Endodermal cell (in vitro differentiated cells): Measurements from ENCODE around the gene GCN1. TPM values are rescaled to one million over a fixed set of nuclear protein-coding genes. Genes with fewer than 3 reads are reported as not detected.

Experiments used
- DNase-seq: peaks from one replicate; pipeline ENCODE4 v3.0.0-alpha.2; 2017
- H3K27ac ChIP-seq: 2 replicates; pipeline ENCODE4 v1.5.1; 2013; ENCODE audit warnings: mild to moderate bottlenecking, low read depth, low read length, moderate library complexity
- H3K27me3 ChIP-seq: 2 replicates; pipeline ENCODE4 v1.6.1; 2013; ENCODE audit warnings: mild to moderate bottlenecking, low read length, moderate library complexity; ENCODE audit not compliant: insufficient read depth, control insufficient read depth, poor library complexity, severe bottlenecking
- H3K36me3 ChIP-seq: 2 replicates; pipeline ENCODE4 v1.7.0; 2013; ENCODE audit warnings: mild to moderate bottlenecking, low read length, moderate library complexity; ENCODE audit not compliant: control insufficient read depth, insufficient read depth
- H3K4me1 ChIP-seq: one replicate; pipeline ENCODE4 v1.7.0; 2013; ENCODE audit warnings: low read length; ENCODE audit not compliant: control insufficient read depth, insufficient read depth
- H3K4me3 ChIP-seq: 2 replicates; pipeline ENCODE4 v1.5.1; 2013; ENCODE audit warnings: mild to moderate bottlenecking, low read length, moderate library complexity
- H3K9ac ChIP-seq: 2 replicates; pipeline ENCODE4 v1.6.1; 2013; ENCODE audit warnings: mild to moderate bottlenecking, low read length, moderate library complexity; ENCODE audit not compliant: poor library complexity, severe bottlenecking; ENCODE audit errors: extremely low read depth
- H3K9me3 ChIP-seq: 2 replicates; pipeline ENCODE4 v1.6.1; 2013; ENCODE audit warnings: mild to moderate bottlenecking, low read length, moderate library complexity; ENCODE audit not compliant: control insufficient read depth
- H3K27ac Mint-ChIP-seq: 2 replicates; pipeline ENCODE4 v1.8.0; 2020; ENCODE audit warnings: mixed read lengths
- H3K27me3 Mint-ChIP-seq: 2 replicates; pipeline ENCODE4 v1.8.0; 2021; ENCODE audit warnings: mild to moderate bottlenecking, mixed read lengths; ENCODE audit not compliant: insufficient read depth
- H3K36me3 Mint-ChIP-seq: 2 replicates; pipeline ENCODE4 v1.8.0; 2020; ENCODE audit warnings: low read depth, mixed read lengths
- H3K4me1 Mint-ChIP-seq: 2 replicates; pipeline ENCODE4 v1.8.0; 2020; ENCODE audit warnings: mixed read lengths
- H3K4me3 Mint-ChIP-seq: 2 replicates; pipeline ENCODE4 v1.8.0; 2020; ENCODE audit warnings: mild to moderate bottlenecking, moderate library complexity, mixed read lengths
- H3K9me3 Mint-ChIP-seq: 2 replicates; pipeline ENCODE4 v1.8.0; 2020; ENCODE audit warnings: mild to moderate bottlenecking, mixed read lengths
- CTCF ChIP-seq: fragments of 200-600 bp; sonication (generic); conservative IDR thresholded peaks from 2 replicates; pipeline ENCODE4 v1.5.0; 2021; ENCODE audit warnings: antibody characterized with exemption, mild to moderate bottlenecking
- WGBS, 2 experiments: methylation state at CpG; one replicate each; pipeline versions ENCODE4 v1.1.5 to v1.1.7; 2013; ENCODE audit warnings: missing lambda C conversion rate in 2 of 2, mixed read lengths in 1 of 2; ENCODE audit not compliant: insufficient coverage in 1 of 2, insufficient read length in 1 of 2; 5-methylcytosine and 5-hydroxymethylcytosine counted together
- total RNA-seq, 2 donors: library from RNA; stranded (reverse); fragmentation: NEBNext Ultra II Directional in 1 of 2; extraction: Animal tissue kit (Norgen Biotek cat#: 25700) in 1 of 2; gene quantifications; 2 replicates in 1 of 2; 3 replicates in 1 of 2; pipeline ENCODE4 v1.2.1, GENCODE V29; 2021

The GCN1 gene
- total RNA-seq, 2 donors from 2014 or later, result 133 to 143 TPM

GRCh38 chr12:120228291-120229070, 34.0 kb upstream of the GCN1 start:
- peaks cover 21% of the 10 kb centered on the region for H3K36me3 Mint-ChIP-seq
- H3K9me3 Mint-ChIP-seq, result no peaks in the 10 kb centered on the region
- H3K4me3 Mint-ChIP-seq, result peak overlapping the region; percentile 48
- Histone ChIP-seq H3K9me3 (no peaks in the 10 kb centered on the region), H3K27me3 (no peaks in the 10 kb centered on the region), H3K9ac (peak overlapping the region; percentile 87), H3K36me3 (peaks cover 28% of the 10 kb centered on the region), H3K4me1 (peaks cover 71% of the 10 kb centered on the region), H3K4me3 (peak overlapping the region; percentile 75), H3K27ac (peak overlapping the region; percentile 78)
- H3K4me1 Mint-ChIP-seq, result peaks cover 74% of the 10 kb centered on the region
- H3K27me3 Mint-ChIP-seq, result no peaks in the 10 kb centered on the region
- DNase-seq, result peak; percentile 99
- peak overlapping the region; percentile 99 for H3K27ac Mint-ChIP-seq
- WGBS, 2 experiments, result 14 to 17% methylated on average over 6 to 23 of the region's 23 CpGs
- TF ChIP-seq CTCF, result peak; percentile 94

GRCh38 chr12:120228041-120228290, 33.5 kb upstream of the GCN1 start:
- Mint-ChIP-seq H3K9me3 (no peaks in the 10 kb centered on the region), H3K36me3 (peaks cover 25% of the 10 kb centered on the region), H3K27me3 (no peaks in the 10 kb centered on the region), H3K27ac (peak overlapping the region; percentile 99), H3K4me1 (peaks cover 70% of the 10 kb centered on the region), H3K4me3 (peak overlapping the region; percentile 48)
- peak overlapping the region; percentile 87 for H3K9ac ChIP-seq
- no peak for DNase-seq
- peaks cover 71% of the 10 kb centered on the region for H3K4me1 ChIP-seq
- TF ChIP-seq CTCF, result no peak
- no peaks in the 10 kb centered on the region for H3K27me3 ChIP-seq
- H3K27ac ChIP-seq, result peak overlapping the region; percentile 33
- peaks cover 30% of the 10 kb centered on the region for H3K36me3 ChIP-seq
- H3K9me3 ChIP-seq, result no peaks in the 10 kb centered on the region
- 29 to 59% methylated on average over 3 of the region's 3 CpGs for WGBS, 2 experiments
- H3K4me3 ChIP-seq, result peak overlapping the region; percentile 57

- no peaks in the 10 kb centered on the region for H3K27me3 ChIP-seq
- peak overlapping the region; percentile 57 for H3K4me3 ChIP-seq
- TF ChIP-seq CTCF, result no peak
- H3K27me3 Mint-ChIP-seq, result no peaks in the 10 kb centered on the region
- H3K36me3 ChIP-seq, result peaks cover 35% of the 10 kb centered on the region
- H3K4me1 Mint-ChIP-seq, result peaks cover 65% of the 10 kb centered on the region
- 81 to 87% methylated on average over 7 to 8 of the region's 8 CpGs for WGBS, 2 experiments
- peak overlapping the region; percentile 48 for H3K4me3 Mint-ChIP-seq
- H3K36me3 Mint-ChIP-seq, result peaks cover 30% of the 10 kb centered on the region
- no peaks in the 10 kb centered on the region for H3K9me3 ChIP-seq
- no peak overlapping the region for H3K27ac ChIP-seq
- peaks cover 71% of the 10 kb centered on the region for H3K4me1 ChIP-seq
- H3K27ac Mint-ChIP-seq, result peak overlapping the region; percentile 99
- no peak for DNase-seq
- no peaks in the 10 kb centered on the region for H3K9me3 Mint-ChIP-seq
- peak overlapping the region; percentile 87 for H3K9ac ChIP-seq
These were observed 32.9 kb upstream of the GCN1 start for GRCh38 chr12:120227233-120228040.
